Fibroblast of mammary gland (primary cell): ENCODE measurements around the gene RLN3.

Source experiments
- DNase-seq: peaks from one replicate; pipeline ENCODE4 v3.0.0-alpha.2; 2010; ENCODE audit warnings: low read depth
- H3K4me3 ChIP-seq: 2 replicates; pipeline ENCODE4 v1.5.1; 2011; ENCODE audit warnings: low read depth, mild to moderate bottlenecking, low read length, moderate library complexity; ENCODE audit not compliant: control insufficient read depth
- CTCF ChIP-seq: conservative IDR thresholded peaks from 2 replicates; pipeline ENCODE4 v1.5.1; 2011; ENCODE audit warnings: low read depth, low read length, inconsistent platforms; ENCODE audit not compliant: control insufficient read depth, insufficient read depth

RLN3 gene

DNA sequence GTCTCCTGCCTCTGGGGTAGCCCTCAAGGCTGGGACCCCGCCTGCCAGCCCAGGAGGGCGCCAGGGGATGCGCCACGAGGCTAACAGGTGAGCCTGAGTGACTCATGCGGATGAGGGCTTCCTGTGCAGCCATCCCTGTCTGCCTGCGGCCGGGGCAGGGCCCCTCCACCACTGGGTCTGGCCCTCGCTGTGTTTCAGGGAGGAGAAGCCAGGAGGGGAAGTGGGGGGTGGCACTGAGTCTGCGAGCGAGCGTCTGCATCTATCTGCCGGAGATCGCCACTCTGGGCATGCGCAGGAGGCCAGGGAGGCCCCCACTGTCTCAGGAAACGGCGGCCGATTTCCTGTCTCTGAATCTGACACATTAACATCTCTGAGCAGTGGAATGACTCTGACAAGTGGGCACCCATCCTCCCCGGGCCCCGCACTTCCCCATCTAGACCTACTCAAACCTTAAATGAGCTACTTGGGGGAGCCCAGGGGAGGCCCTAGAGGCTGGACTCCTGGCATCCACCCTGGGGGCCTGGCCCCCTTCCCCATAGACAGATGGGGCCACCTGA, 41.5 kb upstream of the RLN3 start:
- TF ChIP-seq CTCF, result no peak
- no peak overlapping the region for H3K4me3 ChIP-seq
- DNase-seq, result peak; percentile 57

DNA sequence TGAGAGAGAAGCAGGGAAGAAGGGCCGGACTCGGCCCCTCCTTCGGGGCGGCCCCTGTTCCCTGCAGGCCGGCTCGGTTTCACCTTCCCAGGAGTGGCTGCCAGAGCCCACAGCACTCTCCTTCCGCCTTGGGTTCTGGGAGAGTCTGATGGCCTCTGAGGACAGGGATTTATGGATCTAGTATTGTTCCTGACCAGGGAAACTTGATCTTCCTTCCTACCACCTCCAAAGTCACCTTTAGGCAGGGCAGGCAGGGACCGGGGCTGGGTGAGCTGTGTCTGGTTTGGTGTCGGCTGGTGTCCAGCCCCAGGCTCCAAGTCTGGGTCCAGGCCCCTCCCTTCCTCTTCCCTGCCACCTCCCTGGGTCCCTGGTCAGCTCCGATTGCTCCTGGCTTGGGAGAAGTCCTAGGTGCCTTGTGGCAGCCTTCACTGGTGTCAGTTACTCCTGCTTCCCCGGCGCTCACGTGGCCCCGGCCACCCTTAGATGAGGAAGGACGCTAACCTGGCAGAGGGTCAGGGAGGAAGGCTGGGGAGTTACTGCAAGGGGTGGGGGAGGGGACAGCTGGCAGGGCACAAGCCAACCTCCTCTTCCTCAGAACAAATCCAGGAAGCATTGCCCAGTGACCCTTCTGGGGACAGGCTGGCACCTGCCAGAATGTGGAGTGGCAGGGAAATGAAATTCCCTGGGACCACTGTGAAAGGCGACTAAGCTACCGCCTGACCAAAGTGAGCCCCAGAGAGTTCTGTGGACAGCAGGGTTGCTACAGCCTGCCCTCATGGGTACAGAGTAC, 40.7 kb upstream of the RLN3 start:
- H3K4me3 ChIP-seq, result no peak overlapping the region
- no peak for TF ChIP-seq CTCF
- no peak for DNase-seq

DNA sequence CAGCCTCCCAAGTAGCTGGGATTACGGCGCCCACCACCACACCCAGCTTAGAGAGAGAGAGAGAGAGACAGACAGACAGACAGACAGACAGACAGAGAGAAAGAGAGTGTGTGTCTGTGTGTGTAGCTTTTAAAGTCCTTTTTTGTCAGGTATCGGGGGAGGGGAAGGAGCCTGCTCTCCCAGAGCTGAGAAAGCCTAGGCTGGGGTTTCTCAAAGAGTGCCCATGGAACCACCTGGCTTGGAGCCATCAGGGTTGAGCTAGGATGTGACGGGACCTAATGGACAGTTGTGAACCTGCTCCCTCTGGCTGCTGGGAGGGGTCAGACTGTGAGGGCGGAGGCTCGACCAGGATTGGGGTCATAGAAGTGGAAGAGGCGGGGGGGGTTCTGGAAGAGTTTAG, 38.5 kb upstream of the RLN3 start:
- no peak overlapping the region for H3K4me3 ChIP-seq
- TF ChIP-seq CTCF, result no peak
- no peak for DNase-seq

- no peak overlapping the region for H3K4me3 ChIP-seq
- DNase-seq, result no peak
- no peak for TF ChIP-seq CTCF
Observed at GRCh38 chr19:13990085-13990484, 37.9 kb upstream of the RLN3 start.

DNA sequence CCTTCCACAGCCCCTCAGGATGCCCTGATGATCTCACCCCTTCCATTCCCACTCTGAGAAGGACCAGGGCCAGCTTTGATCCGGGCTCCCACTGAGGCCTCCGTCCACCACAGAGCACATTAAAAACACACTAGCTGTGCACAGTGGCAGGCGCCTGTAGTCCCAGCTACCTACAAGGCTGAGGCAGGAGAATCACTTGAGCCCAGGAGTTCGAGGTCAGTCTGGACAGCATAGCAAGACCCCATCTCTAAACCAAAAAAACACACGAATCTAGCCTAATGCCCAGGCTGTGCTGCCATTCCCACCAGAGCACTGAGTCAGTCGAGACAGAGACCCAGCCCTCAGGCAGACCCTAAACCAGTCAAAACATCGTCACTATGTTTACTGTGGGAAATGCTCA, 35.9 kb upstream of the RLN3 start:
- no peak for TF ChIP-seq CTCF
- H3K4me3 ChIP-seq, result no peak overlapping the region
- DNase-seq, result no peak

GRCh38 chr19:13993590-13994300, 34.2 kb upstream of the RLN3 start:
- H3K4me3 ChIP-seq, result no peak overlapping the region
- DNase-seq, result no peak
- no peak for TF ChIP-seq CTCF
